ENCODE data around the gene ARAP3.
"Not testable (repeated sequence)": the region's sequence is repeated elsewhere in the genome, so short reads cannot be mapped to it uniquely, and the experiment has no call there.

Gene ARAP3

GRCh38 chr5:141637767-141638419 lies 44.1 kb downstream of the ARAP3 start:
- DNase-seq: no peak

- no peak for DNase-seq
Measured at GRCh38 chr5:141637123-141637766, 44.8 kb downstream of the ARAP3 start.

GRCh38 chr5:141636413-141637122 lies 45.5 kb downstream of the ARAP3 start, which contains the start of the genes HDAC3 and RELL2:
TSS of gene HDAC3 (minus strand) at chr5:141636849. CDS start at chr5:141636790, 59 bp downstream.
TSS of gene RELL2 (plus strand) at chr5:141636997. CDS start at chr5:141638226, 1,229 bp downstream.
- DNase-seq: peak; percentile 58

GRCh38 chr5:141636106-141636412 lies 46.0 kb downstream of the ARAP3 start:
- no peak for DNase-seq

- DNase-seq: no peak
Measured at GRCh38 chr5:141635646-141636045, 46.4 kb downstream of the ARAP3 start.

- no peak for DNase-seq
Measured at GRCh38 chr5:141634720-141635119, 47.3 kb downstream of the ARAP3 start.

GRCh38 chr5:141633871-141634561 lies 48.0 kb downstream of the ARAP3 start:
- DNase-seq: no peak

GRCh38 chr5:141632650-141633049 lies 49.4 kb downstream of the ARAP3 start:
- no peak for DNase-seq

- no peak for DNase-seq
Measured at GRCh38 chr5:141630570-141631140, 51.4 kb downstream of the ARAP3 start.

- no peak for DNase-seq
Measured at GRCh38 chr5:141628175-141628788, 53.7 kb downstream of the ARAP3 start.

GRCh38 chr5:141623611-141624010 lies 58.4 kb downstream of the ARAP3 start:
- DNase-seq: no peak

GRCh38 chr5:141623186-141623585 lies 58.8 kb downstream of the ARAP3 start:
- no peak for DNase-seq

GRCh38 chr5:141618804-141619554 lies 63.1 kb downstream of the ARAP3 start, which contains the start of gene DIAPH1:
TSS of gene DIAPH1 (minus strand) at chr5:141619000. CDS start at chr5:141618914, 86 bp downstream.
- peak; percentile 94 for DNase-seq

GRCh38 chr5:141618030-141618803 lies 63.8 kb downstream of the ARAP3 start:
- no peak for DNase-seq

GRCh38 chr5:141617682-141618029 lies 64.4 kb downstream of the ARAP3 start:
- no peak for DNase-seq

- DNase-seq: no peak
Measured at GRCh38 chr5:141617128-141617527, 64.9 kb downstream of the ARAP3 start.

- no peak for DNase-seq
Measured at GRCh38 chr5:141615991-141616720, 65.9 kb downstream of the ARAP3 start.

GRCh38 chr5:141613344-141613743 lies 68.7 kb downstream of the ARAP3 start:
- DNase-seq: no peak

- no peak for DNase-seq
Measured at GRCh38 chr5:141611289-141611688, 70.7 kb downstream of the ARAP3 start.

GRCh38 chr5:141609921-141610320 lies 72.1 kb downstream of the ARAP3 start:
- not testable (repeated sequence) for DNase-seq
